ENCODE data around the gene CHL1.

The CHL1 gene

GRCh38 chr3:291646-292436, 95.3 kb downstream of the CHL1 start:
- no peaks in the 10 kb centered on the region for H3K79me2 ChIP-seq (ENCODE audit: insufficient read depth, low read length)
- no peak overlapping the region for H3K4me3 ChIP-seq (ENCODE audit: low read depth in 1 of 2, low read length in 2 of 2)
- no peak overlapping the region for H2AFZ ChIP-seq (ENCODE audit: low read depth, low read length)
- no peak for ATAC-seq (ENCODE audit: insufficient read depth, low read depth)
- no peaks in the 10 kb centered on the region for H4K20me1 ChIP-seq (ENCODE audit: insufficient read depth, low read length)
- H3K4me2 ChIP-seq (ENCODE audit: insufficient read depth, low read length): no peak overlapping the region
- H3K4me1 ChIP-seq (ENCODE audit: insufficient read depth, low read length): no peaks in the 10 kb centered on the region
- H3K9ac ChIP-seq (ENCODE audit: low read depth, low read length): no peak overlapping the region
- no peaks in the 10 kb centered on the region for H3K27me3 ChIP-seq (ENCODE audit: insufficient read depth, low read length, poor library complexity)
- no peak for DNase-seq
- H3K27ac ChIP-seq (ENCODE audit: low read length): no peak overlapping the region
- no peaks in the 10 kb centered on the region for H3K9me3 ChIP-seq (ENCODE audit: insufficient read depth, low read length, severe bottlenecking)
- no peaks in the 10 kb centered on the region for H3K36me3 ChIP-seq (ENCODE audit: insufficient read depth, low read length)
- no peak for TF ChIP-seq EZH2 (IDR thresholded peaks at IDR 0.05; ENCODE audit: borderline replicate concordance, low read depth, low read length, severe bottlenecking)
- TF ChIP-seq, protein P1, sequence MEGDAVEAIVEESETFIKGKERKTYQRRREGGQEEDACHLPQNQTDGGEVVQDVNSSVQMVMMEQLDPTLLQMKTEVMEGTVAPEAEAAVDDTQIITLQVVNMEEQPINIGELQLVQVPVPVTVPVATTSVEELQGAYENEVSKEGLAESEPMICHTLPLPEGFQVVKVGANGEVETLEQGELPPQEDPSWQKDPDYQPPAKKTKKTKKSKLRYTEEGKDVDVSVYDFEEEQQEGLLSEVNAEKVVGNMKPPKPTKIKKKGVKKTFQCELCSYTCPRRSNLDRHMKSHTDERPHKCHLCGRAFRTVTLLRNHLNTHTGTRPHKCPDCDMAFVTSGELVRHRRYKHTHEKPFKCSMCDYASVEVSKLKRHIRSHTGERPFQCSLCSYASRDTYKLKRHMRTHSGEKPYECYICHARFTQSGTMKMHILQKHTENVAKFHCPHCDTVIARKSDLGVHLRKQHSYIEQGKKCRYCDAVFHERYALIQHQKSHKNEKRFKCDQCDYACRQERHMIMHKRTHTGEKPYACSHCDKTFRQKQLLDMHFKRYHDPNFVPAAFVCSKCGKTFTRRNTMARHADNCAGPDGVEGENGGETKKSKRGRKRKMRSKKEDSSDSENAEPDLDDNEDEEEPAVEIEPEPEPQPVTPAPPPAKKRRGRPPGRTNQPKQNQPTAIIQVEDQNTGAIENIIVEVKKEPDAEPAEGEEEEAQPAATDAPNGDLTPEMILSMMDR (IDR thresholded peaks at IDR 0.05; ENCODE audit: borderline replicate concordance, extremely low read depth, low read length, poor library complexity, severe bottlenecking): no peak

DNA sequence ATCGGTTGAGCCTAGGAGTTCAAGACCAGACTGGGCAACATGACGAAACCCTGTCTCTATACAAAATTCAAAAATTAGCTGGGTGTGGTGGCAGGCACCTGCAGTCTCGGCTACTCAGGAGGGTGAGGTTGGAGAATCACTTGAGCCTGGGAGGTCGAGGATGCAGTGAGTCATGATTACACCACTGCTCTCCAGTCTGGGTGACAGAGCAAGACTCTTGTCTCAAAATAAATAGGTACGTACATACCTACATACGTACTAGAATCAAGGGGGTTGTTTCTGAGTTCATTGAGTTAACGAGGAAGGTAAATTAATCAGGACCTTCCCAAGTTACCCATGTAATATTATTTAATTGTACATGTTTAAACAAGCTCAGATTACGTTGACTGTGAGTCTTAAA, 97.5 kb downstream of the CHL1 start:
- H3K4me3 ChIP-seq (ENCODE audit: low read depth in 1 of 2, low read length in 2 of 2): no peak overlapping the region
- no peak overlapping the region for H2AFZ ChIP-seq (ENCODE audit: low read depth, low read length)
- H4K20me1 ChIP-seq (ENCODE audit: insufficient read depth, low read length): no peaks in the 10 kb centered on the region
- H3K36me3 ChIP-seq (ENCODE audit: insufficient read depth, low read length): no peaks in the 10 kb centered on the region
- no peaks in the 10 kb centered on the region for H3K4me1 ChIP-seq (ENCODE audit: insufficient read depth, low read length)
- H3K9me3 ChIP-seq (ENCODE audit: insufficient read depth, low read length, severe bottlenecking): no peaks in the 10 kb centered on the region
- no peaks in the 10 kb centered on the region for H3K27me3 ChIP-seq (ENCODE audit: insufficient read depth, low read length, poor library complexity)
- DNase-seq: no peak
- H3K79me2 ChIP-seq (ENCODE audit: insufficient read depth, low read length): no peaks in the 10 kb centered on the region
- ATAC-seq (ENCODE audit: insufficient read depth, low read depth): no peak
- H3K9ac ChIP-seq (ENCODE audit: low read depth, low read length): no peak overlapping the region
- TF ChIP-seq, protein P1 (IDR thresholded peaks at IDR 0.05; ENCODE audit: borderline replicate concordance, extremely low read depth, low read length, poor library complexity, severe bottlenecking): no peak
- H3K27ac ChIP-seq (ENCODE audit: low read length): no peak overlapping the region
- H3K4me2 ChIP-seq (ENCODE audit: insufficient read depth, low read length): no peak overlapping the region

DNA sequence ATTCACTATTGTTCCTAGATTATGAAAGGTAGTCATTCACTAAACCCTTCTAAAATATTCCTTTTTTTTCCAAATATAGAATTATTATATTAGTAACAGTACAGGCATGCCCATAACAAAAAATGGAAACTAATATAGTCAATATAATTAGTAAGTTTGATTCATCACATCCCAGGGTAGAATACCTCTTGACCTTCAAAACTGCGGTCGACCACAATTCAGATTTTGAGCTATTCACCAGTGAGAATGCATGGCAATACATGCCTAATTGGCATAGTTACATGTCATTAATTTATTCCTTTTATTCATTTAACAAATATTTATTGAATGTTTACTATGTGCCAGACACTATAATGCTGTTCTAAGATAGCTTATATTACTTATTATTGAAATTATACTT, 98.0 kb downstream of the CHL1 start:
- H3K9ac ChIP-seq (ENCODE audit: low read depth, low read length): no peak overlapping the region
- no peak overlapping the region for H3K4me2 ChIP-seq (ENCODE audit: insufficient read depth, low read length)
- H4K20me1 ChIP-seq (ENCODE audit: insufficient read depth, low read length): no peaks in the 10 kb centered on the region
- no peak overlapping the region for H2AFZ ChIP-seq (ENCODE audit: low read depth, low read length)
- DNase-seq (no peak), ATAC-seq (ENCODE audit: insufficient read depth, low read depth) (no peak)
- H3K4me3 ChIP-seq (ENCODE audit: low read depth in 1 of 2, low read length in 2 of 2): no peak overlapping the region
- no peaks in the 10 kb centered on the region for H3K79me2 ChIP-seq (ENCODE audit: insufficient read depth, low read length)
- no peak overlapping the region for H3K27ac ChIP-seq (ENCODE audit: low read length)
- no peaks in the 10 kb centered on the region for H3K27me3 ChIP-seq (ENCODE audit: insufficient read depth, low read length, poor library complexity)
- H3K36me3 ChIP-seq (ENCODE audit: insufficient read depth, low read length): no peaks in the 10 kb centered on the region
- TF ChIP-seq, protein P1 (IDR thresholded peaks at IDR 0.05; ENCODE audit: borderline replicate concordance, extremely low read depth, low read length, poor library complexity, severe bottlenecking): no peak
- TF ChIP-seq EZH2 (IDR thresholded peaks at IDR 0.05; ENCODE audit: borderline replicate concordance, low read depth, low read length, severe bottlenecking): no peak
- H3K4me1 ChIP-seq (ENCODE audit: insufficient read depth, low read length): no peaks in the 10 kb centered on the region
- H3K9me3 ChIP-seq (ENCODE audit: insufficient read depth, low read length, severe bottlenecking): no peaks in the 10 kb centered on the region

Measured in DND-41 (cell line).